ENCODE data around the gene MRPS31. TPM values are rescaled to one million over a fixed set of nuclear protein-coding genes. Genes with fewer than 3 reads are reported as not detected.
"Not testable (repeated sequence)": the region's sequence is repeated elsewhere in the genome, so short reads cannot be mapped to it uniquely, and the experiment has no call there.

The MRPS31 gene
- total RNA-seq, 1 donor from 2014 or later: 30.5 TPM

- ChIA-PET POLR2A (no interaction called here), CTCF (no interaction called here)
- TF ChIP-seq, protein P1, sequence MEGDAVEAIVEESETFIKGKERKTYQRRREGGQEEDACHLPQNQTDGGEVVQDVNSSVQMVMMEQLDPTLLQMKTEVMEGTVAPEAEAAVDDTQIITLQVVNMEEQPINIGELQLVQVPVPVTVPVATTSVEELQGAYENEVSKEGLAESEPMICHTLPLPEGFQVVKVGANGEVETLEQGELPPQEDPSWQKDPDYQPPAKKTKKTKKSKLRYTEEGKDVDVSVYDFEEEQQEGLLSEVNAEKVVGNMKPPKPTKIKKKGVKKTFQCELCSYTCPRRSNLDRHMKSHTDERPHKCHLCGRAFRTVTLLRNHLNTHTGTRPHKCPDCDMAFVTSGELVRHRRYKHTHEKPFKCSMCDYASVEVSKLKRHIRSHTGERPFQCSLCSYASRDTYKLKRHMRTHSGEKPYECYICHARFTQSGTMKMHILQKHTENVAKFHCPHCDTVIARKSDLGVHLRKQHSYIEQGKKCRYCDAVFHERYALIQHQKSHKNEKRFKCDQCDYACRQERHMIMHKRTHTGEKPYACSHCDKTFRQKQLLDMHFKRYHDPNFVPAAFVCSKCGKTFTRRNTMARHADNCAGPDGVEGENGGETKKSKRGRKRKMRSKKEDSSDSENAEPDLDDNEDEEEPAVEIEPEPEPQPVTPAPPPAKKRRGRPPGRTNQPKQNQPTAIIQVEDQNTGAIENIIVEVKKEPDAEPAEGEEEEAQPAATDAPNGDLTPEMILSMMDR (IDR thresholded peaks at IDR 0.05): no peak
- ATAC-seq (ENCODE audit: low read depth) (no peak), DNase-seq (no peak)
- Mint-ChIP-seq H3K9me3 (no peaks in the 10 kb centered on the region), H3K4me1 (no peaks in the 10 kb centered on the region), H3K36me3 (ENCODE audit: low read depth) (peaks cover 49% of the 10 kb centered on the region), H3K4me3 (no peak overlapping the region), H3K27ac (no peak overlapping the region), H3K27me3 (no peaks in the 10 kb centered on the region)
- intact Hi-C loops (cut with micrococcal nuclease): no loop called here
Observed at GRCh38 chr13:40728595-40728994, 42.4 kb downstream of the MRPS31 start.

DNA sequence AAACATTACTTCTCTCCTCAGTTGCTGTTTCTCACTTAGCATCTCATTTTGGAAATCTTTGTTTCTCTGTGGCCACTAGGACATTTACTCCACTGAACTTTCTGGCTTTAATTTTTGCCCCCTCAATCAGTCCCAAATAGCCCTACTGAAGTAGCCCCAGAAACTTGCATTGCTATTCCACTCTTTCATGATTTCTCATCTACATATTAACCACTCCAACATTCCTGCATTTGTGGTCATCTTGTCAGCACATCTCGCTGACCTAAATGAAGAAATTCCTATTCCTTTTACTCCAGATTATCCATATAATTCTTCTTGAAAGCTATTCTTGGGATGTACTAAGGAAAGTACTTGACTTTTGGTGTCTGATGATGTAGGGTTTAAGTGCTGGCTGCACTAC, 56.6 kb downstream of the MRPS31 start:
- ATAC-seq (ENCODE audit: low read depth); intact Hi-C loops (cut with micrococcal nuclease); CTCF ChIA-PET; POLR2A ChIA-PET; H3K27me3 Mint-ChIP-seq; H3K4me1 Mint-ChIP-seq; H3K27ac Mint-ChIP-seq; H3K4me3 Mint-ChIP-seq; DNase-seq: not testable (repeated sequence)
- Mint-ChIP-seq H3K9me3 (peaks cover 17% of the 10 kb centered on the region), H3K36me3 (ENCODE audit: low read depth) (peaks cover 42% of the 10 kb centered on the region)

DNA sequence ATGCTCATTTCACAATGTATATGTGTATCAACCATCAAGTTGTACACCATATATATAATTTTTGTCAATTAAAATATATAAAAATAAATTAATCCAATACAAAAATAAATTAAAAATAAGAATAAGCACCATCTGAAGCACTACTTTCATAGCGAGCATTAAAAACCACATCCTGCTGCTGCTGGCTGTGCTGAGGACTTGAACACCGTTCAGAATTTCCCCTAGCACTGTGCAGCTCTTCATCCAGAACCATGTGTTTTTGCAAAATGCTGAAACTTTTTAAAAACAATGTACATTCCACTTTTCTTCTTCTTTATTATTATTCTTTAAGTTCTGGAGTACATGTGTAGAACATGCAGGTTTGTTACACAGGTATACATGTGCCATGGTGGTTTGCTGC, 64.6 kb downstream of the MRPS31 start:
- H3K27ac Mint-ChIP-seq: no peak overlapping the region
- DNase-seq (no peak), ATAC-seq (ENCODE audit: low read depth) (no peak)
- peaks cover 3% of the 10 kb centered on the region for H3K36me3 Mint-ChIP-seq (ENCODE audit: low read depth)
- ChIA-PET POLR2A (no interaction called here), CTCF (no interaction called here)
- H3K4me3 Mint-ChIP-seq: no peak overlapping the region
- peaks cover 31% of the 10 kb centered on the region for H3K9me3 Mint-ChIP-seq
- TF ChIP-seq, protein P1 (IDR thresholded peaks at IDR 0.05): no peak
- intact Hi-C loops (cut with micrococcal nuclease): no loop called here
- H3K4me1 Mint-ChIP-seq: peaks cover 5% of the 10 kb centered on the region
- no peaks in the 10 kb centered on the region for H3K27me3 Mint-ChIP-seq

GRCh38 chr13:40697711-40698110, 73.3 kb downstream of the MRPS31 start:
- Mint-ChIP-seq H3K27ac (no peak overlapping the region), H3K9me3 (no peaks in the 10 kb centered on the region), H3K36me3 (ENCODE audit: low read depth) (no peaks in the 10 kb centered on the region), H3K27me3 (no peaks in the 10 kb centered on the region), H3K4me3 (no peak overlapping the region), H3K4me1 (peaks cover 24% of the 10 kb centered on the region)
- DNase-seq: no peak
- TF ChIP-seq, protein P1 (IDR thresholded peaks at IDR 0.05): no peak
- ATAC-seq (ENCODE audit: low read depth): peak; percentile 34
- CTCF ChIA-PET: no interaction called here
- POLR2A ChIA-PET: no interaction called here
- intact Hi-C loops (cut with micrococcal nuclease): no loop called here

- no peak overlapping the region for H3K4me3 Mint-ChIP-seq
- no peaks in the 10 kb centered on the region for H3K36me3 Mint-ChIP-seq (ENCODE audit: low read depth)
- no peaks in the 10 kb centered on the region for H3K27me3 Mint-ChIP-seq
- no peak overlapping the region for H3K27ac Mint-ChIP-seq
- ATAC-seq (ENCODE audit: low read depth): no peak
- DNase-seq: no peak
- H3K9me3 Mint-ChIP-seq: no peaks in the 10 kb centered on the region
- intact Hi-C loops (cut with micrococcal nuclease): no loop called here
- POLR2A ChIA-PET: no interaction called here
- CTCF ChIA-PET: no interaction called here
- peaks cover 24% of the 10 kb centered on the region for H3K4me1 Mint-ChIP-seq
- TF ChIP-seq, protein P1 (IDR thresholded peaks at IDR 0.05): no peak
Observed at GRCh38 chr13:40694426-40694825, 76.6 kb downstream of the MRPS31 start.

GRCh38 chr13:40692946-40693345, 78.0 kb downstream of the MRPS31 start:
- no peak overlapping the region for H3K4me3 Mint-ChIP-seq
- POLR2A ChIA-PET: no interaction called here
- no peaks in the 10 kb centered on the region for H3K27me3 Mint-ChIP-seq

More at GRCh38 chr13:40692946-40693345, 78.0 kb downstream of the MRPS31 start:
- CTCF ChIA-PET: interaction anchor here (1.5 kb wide), 1 partner anchor 10 kb away, joined by 5 read pairs; no protein-coding TSS in a partner anchor
- intact Hi-C loops (cut with micrococcal nuclease): no loop called here
- no peaks in the 10 kb centered on the region for H3K9me3 Mint-ChIP-seq
- ATAC-seq (ENCODE audit: low read depth) (peak; percentile 45), DNase-seq (no peak)
- no peaks in the 10 kb centered on the region for H3K36me3 Mint-ChIP-seq (ENCODE audit: low read depth)
- TF ChIP-seq, protein P1 (IDR thresholded peaks at IDR 0.05): no peak
- no peak overlapping the region for H3K27ac Mint-ChIP-seq
- H3K4me1 Mint-ChIP-seq: peaks cover 19% of the 10 kb centered on the region
